ENCODE measurements around the gene SGO1.

DNA sequence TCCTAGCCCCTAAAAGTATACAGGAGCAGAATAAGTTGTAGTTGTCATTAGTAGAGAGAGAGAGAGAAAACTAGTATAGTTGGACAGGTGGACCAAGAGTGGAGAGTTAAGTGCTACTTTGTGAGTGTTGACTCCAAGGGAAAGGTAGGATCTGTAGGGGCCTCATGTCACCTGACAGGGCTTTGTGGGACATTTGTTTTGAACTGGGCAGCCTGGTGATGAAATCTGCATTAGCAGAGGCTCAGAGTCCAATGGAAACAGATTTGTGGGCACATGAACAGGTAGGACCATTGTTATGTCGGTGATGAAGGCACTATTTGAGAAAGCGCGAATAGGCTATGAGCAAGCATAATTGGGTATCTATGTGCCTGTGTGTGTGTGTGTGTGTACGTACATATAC lies 43.5 kb downstream of the SGO1 start:
- no peak for TF ChIP-seq YY1 (IDR thresholded peaks at IDR 0.05; ENCODE audit: insufficient read depth, insufficient read length)
- no peak for TF ChIP-seq SUZ12 (IDR thresholded peaks at IDR 0.05; ENCODE audit: extremely low read depth, insufficient read depth, insufficient read length)
- no peak for TF ChIP-seq ZNF274 (IDR thresholded peaks at IDR 0.05; ENCODE audit: low read depth, low read length)

All from NT2/D1 (cell line).